Embryonic facial prominence (tissue), 1 donor: ENCODE measurements around the gene RPL7L1.
"Not testable (repeated sequence)": the region's sequence is repeated elsewhere in the genome, so short reads cannot be mapped to it uniquely, and the experiment has no call there.

ENCODE experiments used
- DNase-seq: peaks from one replicate; pipeline ENCODE4 v3.0.0-alpha.2; 2016; ENCODE audit errors: extremely low spot score

Gene RPL7L1

DNA sequence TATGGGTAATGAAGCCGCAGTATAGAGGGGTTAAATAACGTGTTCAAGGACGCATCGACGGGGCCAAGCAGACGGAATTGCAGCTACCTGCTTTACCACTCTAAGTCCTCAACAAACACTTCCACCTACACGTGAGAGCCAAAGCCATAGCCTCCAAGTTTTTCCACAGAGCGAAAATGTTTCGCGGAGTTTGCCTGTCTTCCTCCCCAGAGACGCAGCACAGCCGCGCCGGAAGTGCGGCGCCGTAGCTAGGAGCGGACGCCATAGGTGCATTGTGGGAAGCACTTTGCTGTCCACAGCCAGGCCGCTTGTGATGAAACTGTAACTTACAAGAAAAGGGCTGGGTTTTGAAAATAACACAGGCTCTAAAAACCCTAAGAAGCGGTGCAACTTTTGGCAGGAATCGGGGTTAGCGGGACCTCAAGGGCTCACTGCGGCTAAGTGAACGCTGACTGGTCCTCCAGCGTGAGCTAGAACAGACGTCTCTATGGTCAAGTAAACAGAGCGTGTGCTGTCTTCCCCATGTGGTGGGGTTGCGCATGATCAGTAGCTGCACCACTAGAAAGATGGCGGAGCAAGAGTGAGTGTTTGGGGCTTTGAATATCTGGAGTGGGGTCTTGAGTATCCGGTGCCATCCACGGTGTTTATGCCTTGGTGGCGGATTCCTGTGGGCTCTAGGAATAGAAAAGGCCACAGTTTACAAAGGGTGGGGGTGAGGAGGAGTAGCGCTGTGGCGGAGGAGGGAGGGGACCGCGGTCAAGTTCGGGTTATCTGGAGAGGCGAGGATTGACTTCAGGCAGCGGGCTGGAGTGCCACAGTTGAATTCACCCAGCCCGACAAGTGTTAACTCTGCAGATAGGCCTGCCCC lies at the start of gene RPL7L1:
TSS of gene RPL7L1 (plus strand) at position 245 of the 868 bp plus-strand sequence. CDS start at position 540, 295 bp downstream.
- peak; percentile 88 for DNase-seq

DNA sequence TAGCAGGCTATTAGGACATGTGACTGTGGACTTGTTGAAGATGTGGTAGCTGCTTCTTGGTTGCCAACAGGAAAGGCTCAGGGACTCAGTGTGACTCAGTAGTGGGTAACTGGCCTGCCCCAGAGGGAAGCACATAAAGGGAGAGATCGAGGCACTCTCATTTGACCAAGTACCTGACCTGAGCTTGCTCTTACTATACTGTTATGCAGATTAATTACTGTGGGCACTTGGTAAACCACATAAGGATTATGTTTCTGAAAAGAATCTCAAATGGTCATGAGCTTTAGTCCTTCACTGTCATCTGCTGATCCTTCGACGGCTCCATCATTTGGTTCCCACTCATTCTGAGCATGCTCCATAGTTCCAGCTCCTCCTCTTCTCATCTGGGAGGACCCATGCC lies 48.2 kb upstream of the RPL7L1 start:
- no peak for DNase-seq

DNA sequence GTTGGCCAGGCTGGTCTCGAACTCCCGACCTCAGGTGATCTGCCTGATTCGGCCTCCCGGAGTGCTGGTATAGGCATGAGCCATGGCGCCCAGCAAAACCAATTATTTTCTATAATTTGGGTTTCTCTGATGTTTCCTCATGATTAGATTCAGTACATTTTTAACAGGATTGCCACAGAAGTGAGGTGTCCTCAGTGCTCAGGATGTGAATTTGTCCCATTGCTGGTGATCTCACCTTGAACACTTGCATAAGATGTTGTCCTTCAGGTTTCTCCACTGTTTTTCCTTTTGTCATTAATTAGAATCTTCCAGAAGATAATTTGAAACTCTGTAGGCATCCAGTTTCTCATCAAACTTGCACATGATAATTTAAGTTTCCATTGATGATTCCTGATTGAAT lies 45.4 kb upstream of the RPL7L1 start:
- DNase-seq, result no peak

DNA sequence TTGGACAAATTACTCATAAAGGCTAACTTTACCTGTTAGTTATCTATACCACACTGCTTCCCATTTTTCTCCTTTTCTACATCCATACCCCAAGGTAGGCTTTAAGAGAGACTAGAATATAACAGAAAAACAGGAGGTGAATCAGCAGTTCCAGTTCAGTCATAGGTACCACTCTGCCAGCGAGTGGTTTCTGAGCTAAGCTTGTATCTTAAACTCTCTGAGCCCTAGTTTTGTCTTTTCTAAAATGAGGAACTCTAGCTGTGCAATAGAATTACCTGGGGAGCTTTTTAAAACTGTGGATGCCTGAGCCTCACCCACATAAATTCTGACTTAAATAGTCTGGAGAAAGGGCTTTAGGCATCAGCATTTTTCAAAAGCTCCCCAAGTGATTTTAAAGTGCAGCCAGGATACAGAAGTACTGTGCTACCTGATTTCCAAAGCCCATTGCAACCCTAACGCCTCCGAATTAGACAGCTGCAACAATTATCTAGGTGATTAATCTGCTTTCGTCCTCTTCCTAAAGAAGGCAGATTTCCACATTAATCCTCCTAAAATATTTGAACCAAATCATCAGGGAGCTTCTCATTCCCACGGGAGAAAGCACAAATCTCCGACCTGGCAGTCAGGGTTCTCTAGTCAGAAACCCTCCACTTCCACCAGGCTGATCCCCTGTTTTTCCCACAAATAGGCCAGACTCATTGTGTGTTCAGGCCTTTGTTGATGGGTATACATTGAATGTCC lies 37.4 kb upstream of the RPL7L1 start:
- DNase-seq, result no peak

DNA sequence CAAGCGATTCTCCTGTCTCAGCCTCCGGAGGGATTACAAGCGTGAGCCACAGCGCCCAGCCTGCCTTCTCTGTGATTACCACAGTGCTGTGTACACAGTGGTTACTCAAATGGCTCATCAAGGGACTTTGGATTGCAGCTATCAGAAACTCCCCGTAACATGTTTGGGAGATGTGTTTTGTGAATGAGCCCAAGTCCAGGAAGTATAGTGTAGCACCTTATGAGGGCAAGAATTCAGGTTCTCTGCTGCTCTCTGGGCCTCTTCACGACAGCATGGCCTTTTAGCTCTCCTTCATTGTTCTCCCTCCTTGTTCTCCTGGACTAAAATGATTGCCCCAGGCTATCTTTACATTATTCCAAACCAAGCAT lies 34.1 kb upstream of the RPL7L1 start:
- no peak for DNase-seq

DNA sequence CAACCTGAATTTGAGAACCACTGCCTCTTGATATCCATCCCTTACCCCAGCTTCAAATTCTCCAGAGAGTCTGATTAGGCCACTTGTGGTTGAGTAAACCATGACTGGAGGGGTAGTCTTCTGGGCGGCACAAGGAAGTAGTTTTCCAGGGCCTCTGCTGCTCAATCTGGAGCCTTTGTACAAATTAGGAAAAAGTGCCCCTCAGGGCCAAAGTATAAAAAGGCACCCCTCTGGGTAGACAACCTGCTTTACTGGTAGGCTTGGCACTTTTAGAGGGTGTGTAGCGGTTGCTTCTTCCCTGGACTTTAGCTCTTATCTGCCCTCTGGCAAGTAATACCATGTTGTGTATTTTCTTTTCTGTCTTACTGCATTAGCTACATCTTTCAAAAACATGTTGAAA lies 32.9 kb upstream of the RPL7L1 start:
- no peak for DNase-seq

DNA sequence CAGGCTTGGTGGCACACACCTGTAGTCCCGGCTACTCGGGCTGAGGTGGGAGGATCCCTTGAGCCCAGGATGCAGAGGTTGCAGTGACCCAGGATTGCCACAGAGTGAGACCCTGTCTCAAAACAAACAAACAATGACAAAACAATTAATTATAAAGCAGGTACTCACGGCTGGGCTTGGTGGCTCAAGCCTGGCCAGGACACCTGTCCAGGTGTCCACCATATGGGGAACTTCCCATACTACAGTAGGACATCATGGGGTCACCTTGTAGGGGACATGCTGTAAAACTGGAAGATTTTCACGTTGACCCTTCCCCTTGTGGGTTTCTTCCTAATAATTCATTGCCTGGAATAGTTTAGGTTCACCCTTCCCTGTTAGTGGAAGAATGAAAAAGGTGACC lies 30.7 kb upstream of the RPL7L1 start:
- DNase-seq, result no peak

DNA sequence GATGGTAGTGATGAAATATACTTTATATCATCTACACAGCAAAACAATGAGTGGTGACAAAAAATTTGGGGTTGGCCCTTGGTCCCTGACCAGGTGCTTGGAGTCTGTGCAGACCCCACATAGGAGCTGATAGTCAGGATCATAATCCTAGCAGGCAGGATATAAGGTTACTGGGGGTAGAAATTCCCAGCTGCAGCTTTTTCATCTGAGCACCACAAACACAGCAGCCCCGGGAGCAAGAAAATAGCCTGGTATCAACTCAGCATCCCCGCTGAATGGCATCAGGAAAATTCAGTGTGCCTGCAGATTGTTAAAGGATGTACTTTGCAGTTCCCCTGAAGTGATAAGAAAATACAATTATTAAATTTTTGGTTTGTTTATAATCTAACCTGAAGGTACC lies 27.8 kb upstream of the RPL7L1 start:
- no peak for DNase-seq

DNA sequence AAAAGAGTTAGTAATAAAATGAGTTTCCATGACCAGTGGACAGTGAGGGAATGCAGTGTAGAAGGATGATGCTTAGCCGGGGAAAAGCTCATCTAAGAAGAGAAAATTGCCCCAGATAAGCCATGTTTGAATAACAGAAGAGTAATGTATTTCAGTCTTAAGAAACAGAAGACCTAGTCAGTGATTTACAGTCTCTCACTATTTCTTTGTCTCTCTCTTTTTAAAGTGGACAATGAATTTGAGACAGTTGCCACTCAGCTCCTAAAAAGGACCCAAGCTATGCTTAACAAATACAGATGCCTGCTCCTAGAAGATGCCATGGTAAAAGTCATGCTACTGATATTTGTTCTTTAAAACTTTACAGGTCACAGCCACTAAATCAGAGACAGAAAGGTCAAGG lies 19.4 kb upstream of the RPL7L1 start:
- DNase-seq, result no peak

DNA sequence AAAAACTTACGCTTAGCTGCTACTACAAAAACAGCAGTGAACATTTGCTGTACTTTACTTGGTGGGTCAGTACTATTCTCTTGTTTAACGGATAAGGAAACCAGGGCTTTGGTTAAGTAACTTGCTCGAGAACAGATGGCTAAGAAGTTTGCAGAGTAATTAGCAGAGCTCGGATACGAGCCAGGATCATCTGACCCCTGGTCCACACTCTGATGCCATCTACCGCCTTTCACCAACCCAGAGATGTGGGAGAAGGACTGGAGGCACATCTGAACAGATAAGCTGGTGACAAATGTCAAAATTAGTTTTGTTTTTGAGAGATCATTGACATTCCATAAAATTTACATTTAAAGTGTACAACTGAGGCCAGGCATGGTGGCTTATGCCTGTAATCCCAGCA lies 18.9 kb upstream of the RPL7L1 start:
- DNase-seq, result no peak

DNA sequence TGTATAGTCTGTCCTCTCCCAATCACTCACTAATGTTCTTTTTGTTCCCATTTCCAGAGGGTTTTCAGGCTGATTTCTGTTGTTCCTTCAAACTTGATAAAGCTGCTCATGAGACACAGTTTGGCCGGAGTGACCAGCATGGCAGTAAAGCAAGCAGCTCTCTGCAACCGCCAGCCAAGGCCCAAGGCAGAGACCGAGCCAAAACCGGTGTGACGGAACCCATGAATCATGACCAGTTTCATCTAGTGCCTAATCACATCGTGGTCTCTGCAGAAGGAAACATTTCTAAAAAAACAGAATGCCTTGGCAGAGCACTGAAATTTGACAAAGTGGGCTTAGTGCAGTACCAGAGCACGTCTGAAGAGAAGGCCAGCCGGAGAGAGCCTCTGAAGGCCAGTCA lies 14.8 kb upstream of the RPL7L1 start:
- DNase-seq, result no peak

DNA sequence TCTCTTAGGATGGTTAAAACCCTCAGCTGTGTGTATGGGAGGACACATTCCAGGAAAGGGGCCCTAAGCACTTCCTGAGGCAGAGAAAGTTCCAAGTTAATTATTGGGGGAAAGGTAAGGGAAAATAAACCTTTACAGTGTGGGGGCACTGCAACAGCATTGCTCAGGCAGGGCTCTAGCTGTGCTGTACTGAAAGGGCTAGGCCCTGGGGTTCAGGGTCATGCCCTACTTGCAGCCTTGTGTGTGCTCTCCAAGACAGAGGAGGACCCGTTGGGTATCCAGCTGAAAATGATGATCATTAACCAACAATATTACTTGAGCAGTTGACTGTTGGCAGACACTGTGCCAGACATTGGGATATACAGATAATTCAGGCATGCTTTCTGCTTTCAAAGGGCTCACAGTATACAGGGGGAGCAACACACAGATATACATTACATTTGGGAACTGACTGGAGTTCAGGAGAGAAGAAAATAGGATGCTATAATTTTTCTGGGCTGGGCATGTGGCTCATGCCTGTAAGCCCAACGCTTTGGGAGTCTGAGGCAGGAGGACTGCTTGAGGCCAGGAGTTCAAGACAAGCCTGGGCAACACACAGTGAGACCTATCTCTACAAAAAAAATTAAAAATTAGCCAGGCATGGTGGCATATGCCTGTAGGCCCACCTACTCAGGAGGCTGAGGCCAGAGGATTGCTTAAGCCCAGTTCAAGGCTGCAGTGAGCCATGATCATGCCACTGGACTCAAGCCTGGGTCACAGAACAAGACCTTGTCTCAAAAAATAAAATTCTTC lies 9.1 kb upstream of the RPL7L1 start:
- DNase-seq, result no peak

DNA sequence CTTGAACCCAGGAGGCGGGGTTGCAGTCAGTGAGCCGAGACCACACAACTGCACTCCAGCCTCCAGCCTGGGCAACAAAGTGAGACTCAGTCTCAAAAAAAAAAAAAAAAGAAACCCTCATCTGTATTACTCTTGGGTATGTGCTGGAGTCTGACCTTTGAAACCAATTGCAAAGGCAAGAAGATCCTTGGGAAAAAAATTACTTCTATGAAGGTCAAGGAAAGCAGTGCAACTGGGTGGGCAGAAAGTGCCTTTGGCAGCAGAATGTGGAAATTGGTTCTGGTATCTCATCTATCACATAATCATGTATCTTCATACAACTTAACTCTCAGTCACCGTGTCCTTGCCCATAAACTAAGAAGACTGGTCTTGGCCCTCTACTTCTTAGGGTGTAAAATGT lies 7.7 kb upstream of the RPL7L1 start:
- DNase-seq, result no peak

DNA sequence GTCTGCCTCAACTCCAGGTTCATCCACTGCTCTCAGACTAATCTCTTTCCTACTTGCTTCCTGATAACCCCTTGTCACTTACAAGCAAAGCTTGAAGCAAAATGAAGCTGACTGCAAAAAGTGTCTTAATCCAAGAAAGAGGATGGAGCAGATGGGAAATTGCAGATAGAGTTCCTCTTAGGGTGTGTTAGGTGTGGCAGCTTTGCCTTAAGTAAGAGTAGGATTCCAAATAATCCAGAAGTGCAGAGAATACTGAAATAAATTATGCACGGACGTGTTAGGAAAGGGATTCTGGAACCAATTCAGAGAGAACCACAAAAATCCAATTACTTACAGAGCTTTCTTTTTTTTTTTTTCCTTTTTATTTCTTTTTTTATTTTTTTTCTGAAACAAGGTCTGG lies 6.1 kb upstream of the RPL7L1 start:
- no peak for DNase-seq

DNA sequence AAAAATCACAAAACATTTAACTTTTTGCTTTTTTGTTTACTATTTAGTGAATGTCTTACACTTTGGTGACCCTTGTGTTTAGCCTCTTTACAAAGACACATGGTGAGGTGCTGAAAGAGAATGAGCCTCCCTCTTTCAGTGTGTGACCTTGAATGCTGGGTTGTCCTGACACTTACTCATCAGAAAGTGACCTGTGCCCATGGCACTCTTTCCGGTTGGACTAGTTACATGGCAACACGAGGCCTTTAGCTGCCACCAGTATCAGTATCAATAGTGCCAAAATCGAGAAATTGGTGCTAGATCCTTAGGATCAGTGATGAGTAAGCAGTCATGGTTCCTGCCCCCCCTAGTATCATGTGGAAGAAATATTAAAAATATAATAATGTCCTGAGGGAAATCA lies 1.7 kb upstream of the RPL7L1 start:
- no peak for DNase-seq

DNA sequence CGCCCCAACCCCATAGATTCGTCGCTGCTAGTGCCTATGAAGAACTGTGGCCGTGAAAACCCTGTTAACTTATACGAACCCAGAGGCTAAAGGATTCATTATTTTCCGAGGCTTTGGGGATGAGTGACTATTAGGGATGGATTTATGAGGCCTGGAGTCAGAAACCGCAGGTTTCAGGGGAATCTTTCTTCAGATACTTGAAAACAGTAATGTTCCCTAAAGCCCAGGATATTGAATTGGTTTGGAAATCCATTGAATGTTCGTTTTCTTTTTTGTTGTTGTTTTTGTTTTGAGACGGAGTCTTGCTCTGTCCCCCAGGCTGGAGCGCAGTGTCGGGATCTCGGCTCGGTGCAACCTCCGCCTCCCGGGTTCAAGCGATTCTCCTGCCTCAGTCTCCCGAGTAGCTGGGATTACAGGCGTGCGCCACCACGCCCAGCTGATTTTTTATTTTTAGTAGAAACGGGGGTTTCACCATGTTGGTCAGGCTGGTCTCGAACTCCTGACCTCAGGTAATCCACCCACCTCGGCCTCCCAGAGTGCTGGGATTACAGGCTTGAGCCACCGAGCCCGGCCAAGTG lies 913 bp downstream of the RPL7L1 start:
- not testable (repeated sequence) for DNase-seq

DNA sequence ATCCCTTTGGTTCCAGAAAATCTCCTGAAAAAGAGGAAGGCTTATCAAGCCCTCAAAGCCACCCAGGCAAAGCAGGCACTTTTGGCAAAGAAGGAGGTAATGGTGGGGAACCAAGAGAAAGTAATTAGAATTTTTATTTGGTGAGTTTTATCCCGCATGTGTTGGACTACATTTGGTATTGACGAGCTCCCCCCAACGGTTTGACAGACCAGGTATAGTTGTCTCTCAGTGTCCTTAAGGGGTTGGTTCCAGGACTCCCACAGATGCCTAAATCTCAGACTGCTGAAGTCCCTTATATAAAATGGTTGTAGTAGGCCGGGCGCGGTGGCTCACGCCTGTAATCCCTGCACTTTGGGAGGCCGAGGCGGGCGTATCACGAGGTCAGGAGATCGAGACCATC lies 1.5 kb downstream of the RPL7L1 start:
- not testable (repeated sequence) for DNase-seq

DNA sequence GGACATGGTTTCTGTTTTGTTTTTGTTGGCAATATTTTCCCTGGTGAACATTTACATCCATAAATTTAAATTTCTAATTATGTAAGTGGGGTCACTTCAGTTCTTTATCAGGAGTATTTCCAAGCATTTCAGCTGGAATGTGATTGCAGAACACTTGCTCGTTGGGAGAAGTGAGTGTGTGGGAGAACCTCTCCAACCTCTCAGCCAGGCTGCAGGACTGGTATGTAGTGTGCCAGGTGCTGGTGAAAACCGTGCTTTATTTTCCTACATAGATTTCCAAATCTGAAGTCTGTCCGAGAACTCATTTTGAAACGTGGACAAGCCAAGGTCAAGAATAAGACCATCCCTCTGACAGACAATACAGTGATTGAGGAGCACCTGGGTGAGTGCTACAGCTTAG lies 6.3 kb downstream of the RPL7L1 start:
- DNase-seq, result no peak

DNA sequence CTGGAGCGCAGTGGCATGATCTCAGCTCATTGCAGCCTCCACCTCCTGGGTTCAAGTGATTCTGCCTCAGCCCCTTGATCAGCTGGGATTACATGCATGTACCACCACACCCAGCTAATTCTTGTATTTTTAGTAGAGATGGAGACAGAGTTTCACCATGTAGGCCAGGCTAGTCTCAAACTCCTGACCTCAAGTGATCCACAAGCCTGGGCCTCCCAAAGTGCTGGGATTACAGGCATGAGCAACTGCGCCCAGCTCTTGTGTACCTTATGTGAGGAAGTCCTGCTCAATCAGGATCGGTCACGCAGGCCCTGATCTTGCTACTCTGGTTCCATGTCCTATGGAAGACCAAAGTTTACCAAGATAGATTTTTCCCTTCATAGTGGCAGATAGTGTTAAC lies 8.8 kb downstream of the RPL7L1 start:
- DNase-seq, result not testable (repeated sequence)

DNA sequence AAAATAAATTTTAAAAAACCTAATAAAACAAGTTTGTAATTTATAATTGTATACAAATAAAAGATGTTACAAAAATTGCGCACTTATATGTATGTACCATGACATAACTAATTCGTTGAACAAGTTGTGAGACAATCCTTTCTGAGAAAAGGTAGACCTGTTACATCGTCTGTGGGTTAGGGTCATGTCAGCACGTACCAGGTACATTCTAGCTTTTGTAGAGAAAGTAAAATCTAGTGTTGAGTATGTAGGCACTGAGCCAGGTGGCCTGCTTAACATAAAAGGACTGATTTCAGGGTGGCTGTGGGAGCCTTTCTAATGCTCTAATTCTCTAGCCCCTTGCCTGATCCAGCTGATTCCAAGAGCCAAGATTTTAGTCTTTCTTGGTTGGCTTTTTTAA lies 10.4 kb downstream of the RPL7L1 start:
- no peak for DNase-seq

DNA sequence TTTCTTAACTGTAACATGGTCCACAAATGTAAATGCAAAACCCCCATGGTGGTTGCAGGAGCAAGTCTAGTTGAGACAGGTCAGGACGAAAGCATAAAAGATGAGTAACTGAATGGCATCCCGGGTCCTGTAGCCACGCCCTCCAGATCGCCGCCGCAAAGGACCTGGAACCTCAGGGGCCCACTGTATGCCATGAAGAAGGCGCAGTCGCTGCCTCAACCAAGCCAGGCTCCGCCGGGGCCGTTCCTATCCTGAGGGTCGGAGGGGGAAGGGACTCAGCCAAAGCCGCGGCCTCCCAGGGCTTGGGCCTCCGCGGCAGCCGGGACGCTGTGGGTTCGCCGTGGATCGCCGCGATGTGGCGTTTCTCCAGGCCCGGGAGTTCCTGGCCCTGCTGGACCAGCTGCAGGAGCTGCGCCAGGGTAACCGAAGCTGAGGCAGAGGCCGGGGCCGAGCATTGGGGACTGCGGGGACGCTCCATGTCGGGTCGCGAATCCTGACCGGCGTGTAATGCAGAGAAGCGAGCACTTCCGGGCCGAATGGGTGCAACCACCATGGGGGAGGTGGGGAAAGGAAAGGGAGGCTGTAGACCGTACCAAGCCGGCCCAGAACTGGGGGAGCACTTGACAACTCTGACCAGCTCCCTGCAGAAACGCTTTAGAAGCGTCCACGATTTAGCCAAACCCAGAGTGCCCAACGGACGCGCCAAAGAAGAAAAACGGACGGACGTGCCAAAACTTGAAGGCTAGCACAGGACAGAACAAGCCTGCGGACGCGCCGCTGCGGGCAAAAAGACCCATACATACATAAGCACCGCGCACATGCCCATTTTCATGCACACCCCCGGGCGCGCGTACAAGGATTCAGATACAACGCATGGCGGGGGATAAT lies 11.1 kb downstream of the RPL7L1 start:
- DNase-seq, result peak; percentile 69
